ENCODE data around the gene DOCK10.

DOCK10 gene

DNA sequence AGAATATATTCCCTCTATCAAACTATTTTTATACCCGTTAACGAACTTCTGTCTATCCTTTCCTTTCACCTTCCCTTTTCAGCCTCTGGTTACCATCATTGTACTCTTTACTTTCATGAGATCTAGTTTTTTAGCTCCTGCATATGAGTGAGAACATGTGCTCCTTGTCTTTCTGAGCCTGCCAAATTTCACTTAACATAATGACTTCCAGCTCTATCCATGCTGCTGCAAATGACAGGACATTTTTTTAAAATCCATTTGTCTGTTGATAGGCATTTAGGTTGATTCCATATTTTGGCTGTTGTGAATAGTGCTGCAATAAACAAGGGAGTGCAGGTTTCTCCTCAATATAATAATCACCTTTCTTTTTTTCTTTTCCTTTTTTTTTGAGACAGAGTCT lies 317.9 kb downstream of the DOCK10 start:
- no peak for DNase-seq (ENCODE audit: low read depth)
- no peak overlapping the region for H3K4me3 ChIP-seq (ENCODE audit: low read depth, low read length)
- TF ChIP-seq, protein P1, sequence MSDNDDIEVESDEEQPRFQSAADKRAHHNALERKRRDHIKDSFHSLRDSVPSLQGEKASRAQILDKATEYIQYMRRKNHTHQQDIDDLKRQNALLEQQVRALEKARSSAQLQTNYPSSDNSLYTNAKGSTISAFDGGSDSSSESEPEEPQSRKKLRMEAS (IDR thresholded peaks at IDR 0.05; ENCODE audit: low read depth, low read length): no peak
- no peak for TF ChIP-seq POLR2A (IDR thresholded peaks at IDR 0.05; ENCODE audit: extremely low read depth, insufficient read length)
- TF ChIP-seq MYC (IDR thresholded peaks at IDR 0.05; ENCODE audit: low read depth, low read length): no peak
- TF ChIP-seq, protein P2, sequence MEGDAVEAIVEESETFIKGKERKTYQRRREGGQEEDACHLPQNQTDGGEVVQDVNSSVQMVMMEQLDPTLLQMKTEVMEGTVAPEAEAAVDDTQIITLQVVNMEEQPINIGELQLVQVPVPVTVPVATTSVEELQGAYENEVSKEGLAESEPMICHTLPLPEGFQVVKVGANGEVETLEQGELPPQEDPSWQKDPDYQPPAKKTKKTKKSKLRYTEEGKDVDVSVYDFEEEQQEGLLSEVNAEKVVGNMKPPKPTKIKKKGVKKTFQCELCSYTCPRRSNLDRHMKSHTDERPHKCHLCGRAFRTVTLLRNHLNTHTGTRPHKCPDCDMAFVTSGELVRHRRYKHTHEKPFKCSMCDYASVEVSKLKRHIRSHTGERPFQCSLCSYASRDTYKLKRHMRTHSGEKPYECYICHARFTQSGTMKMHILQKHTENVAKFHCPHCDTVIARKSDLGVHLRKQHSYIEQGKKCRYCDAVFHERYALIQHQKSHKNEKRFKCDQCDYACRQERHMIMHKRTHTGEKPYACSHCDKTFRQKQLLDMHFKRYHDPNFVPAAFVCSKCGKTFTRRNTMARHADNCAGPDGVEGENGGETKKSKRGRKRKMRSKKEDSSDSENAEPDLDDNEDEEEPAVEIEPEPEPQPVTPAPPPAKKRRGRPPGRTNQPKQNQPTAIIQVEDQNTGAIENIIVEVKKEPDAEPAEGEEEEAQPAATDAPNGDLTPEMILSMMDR (IDR thresholded peaks at IDR 0.05; ENCODE audit: low read depth, low read length): no peak

GRCh38 chr2:224723586-224724217 lies 318.6 kb downstream of the DOCK10 start:
- TF ChIP-seq, protein P1 (IDR thresholded peaks at IDR 0.05; ENCODE audit: low read depth, low read length): no peak
- no peak for TF ChIP-seq POLR2A (IDR thresholded peaks at IDR 0.05; ENCODE audit: extremely low read depth, insufficient read length)
- no peak for TF ChIP-seq MYC (IDR thresholded peaks at IDR 0.05; ENCODE audit: low read depth, low read length)
- no peak overlapping the region for H3K4me3 ChIP-seq (ENCODE audit: low read depth, low read length)
- DNase-seq (ENCODE audit: low read depth): peak; percentile 44

DNA sequence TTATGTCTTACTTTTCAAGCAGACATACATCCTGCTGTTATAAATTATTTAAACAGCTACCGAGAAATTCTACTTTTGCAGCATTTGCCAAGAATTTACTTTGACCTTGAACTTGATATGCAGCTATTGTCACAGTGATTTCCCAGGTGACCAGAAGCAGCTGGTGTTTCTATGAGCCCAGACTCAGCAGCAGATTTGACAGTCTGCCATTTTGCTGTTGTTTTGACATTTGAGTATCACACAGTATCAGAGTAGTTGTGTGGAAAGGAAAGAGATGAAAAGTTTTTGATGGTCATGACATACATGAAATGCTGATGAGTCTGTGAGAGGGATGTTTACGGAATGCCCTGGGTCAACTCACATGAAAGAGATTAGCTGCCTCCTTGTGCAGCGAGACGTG lies 319.5 kb downstream of the DOCK10 start:
- DNase-seq (ENCODE audit: low read depth): no peak
- H3K4me3 ChIP-seq (ENCODE audit: low read depth, low read length): no peak overlapping the region
- TF ChIP-seq POLR2A (IDR thresholded peaks at IDR 0.05; ENCODE audit: extremely low read depth, insufficient read length): no peak
- TF ChIP-seq MYC (IDR thresholded peaks at IDR 0.05; ENCODE audit: low read depth, low read length): no peak
- TF ChIP-seq, protein P2 (IDR thresholded peaks at IDR 0.05; ENCODE audit: low read depth, low read length): no peak
- TF ChIP-seq, protein P1 (IDR thresholded peaks at IDR 0.05; ENCODE audit: low read depth, low read length): no peak

- TF ChIP-seq, protein P1 (IDR thresholded peaks at IDR 0.05; ENCODE audit: low read depth, low read length): no peak
- TF ChIP-seq, protein P2 (IDR thresholded peaks at IDR 0.05; ENCODE audit: low read depth, low read length): no peak
- TF ChIP-seq POLR2A (IDR thresholded peaks at IDR 0.05; ENCODE audit: extremely low read depth, insufficient read length): no peak
- TF ChIP-seq MYC (IDR thresholded peaks at IDR 0.05; ENCODE audit: low read depth, low read length): no peak
- DNase-seq (ENCODE audit: low read depth): peak; percentile 13
- no peak overlapping the region for H3K4me3 ChIP-seq (ENCODE audit: low read depth, low read length)
Observed at GRCh38 chr2:224722250-224722649, 320.0 kb downstream of the DOCK10 start.

DNA sequence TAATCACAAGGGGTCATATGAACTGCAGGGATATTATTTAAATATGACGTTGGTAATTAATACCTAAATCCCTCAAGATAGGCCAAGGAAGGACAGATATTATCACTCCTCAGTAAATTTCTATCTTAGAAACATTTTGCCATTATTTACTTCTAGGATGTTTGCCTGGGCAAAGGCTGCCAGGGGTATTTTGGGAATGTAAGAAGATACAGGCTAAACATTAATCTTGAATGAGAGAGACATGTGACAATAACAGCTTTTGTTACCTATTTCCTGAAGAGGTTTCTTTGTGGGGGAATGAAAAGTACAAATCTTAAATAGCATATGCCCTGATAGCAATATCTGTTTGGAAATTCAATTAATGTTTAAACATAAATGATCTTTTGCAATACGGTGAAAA lies 325.3 kb downstream of the DOCK10 start:
- TF ChIP-seq, protein P1 (IDR thresholded peaks at IDR 0.05; ENCODE audit: low read depth, low read length): no peak
- TF ChIP-seq MYC (IDR thresholded peaks at IDR 0.05; ENCODE audit: low read depth, low read length): no peak
- TF ChIP-seq POLR2A (IDR thresholded peaks at IDR 0.05; ENCODE audit: extremely low read depth, insufficient read length): no peak
- TF ChIP-seq, protein P2 (IDR thresholded peaks at IDR 0.05; ENCODE audit: low read depth, low read length): no peak
- H3K4me3 ChIP-seq (ENCODE audit: low read depth, low read length): no peak overlapping the region
- DNase-seq (ENCODE audit: low read depth): no peak

GRCh38 chr2:224716201-224716600 lies 326.1 kb downstream of the DOCK10 start, which contains the start of gene CCDC195:
Gene CCDC195, minus strand, starts transcription at chr2:224716365. Its CDS starts 0 bp downstream, at chr2:224716365.
- H3K4me3 ChIP-seq (ENCODE audit: low read depth, low read length): no peak within 1 kb of the TSS
- TF ChIP-seq MYC (IDR thresholded peaks at IDR 0.05; ENCODE audit: low read depth, low read length): no peak
- TF ChIP-seq, protein P2 (IDR thresholded peaks at IDR 0.05; ENCODE audit: low read depth, low read length): no peak
- no peak for TF ChIP-seq POLR2A (IDR thresholded peaks at IDR 0.05; ENCODE audit: extremely low read depth, insufficient read length)
- TF ChIP-seq, protein P1 (IDR thresholded peaks at IDR 0.05; ENCODE audit: low read depth, low read length): no peak
- DNase-seq (ENCODE audit: low read depth): no peak
